ENCODE measurements around the gene SYNGR2.
"Not testable (repeated sequence)": the region's sequence is repeated elsewhere in the genome, so short reads cannot be mapped to it uniquely, and the experiment has no call there.

The SYNGR2 gene

DNA sequence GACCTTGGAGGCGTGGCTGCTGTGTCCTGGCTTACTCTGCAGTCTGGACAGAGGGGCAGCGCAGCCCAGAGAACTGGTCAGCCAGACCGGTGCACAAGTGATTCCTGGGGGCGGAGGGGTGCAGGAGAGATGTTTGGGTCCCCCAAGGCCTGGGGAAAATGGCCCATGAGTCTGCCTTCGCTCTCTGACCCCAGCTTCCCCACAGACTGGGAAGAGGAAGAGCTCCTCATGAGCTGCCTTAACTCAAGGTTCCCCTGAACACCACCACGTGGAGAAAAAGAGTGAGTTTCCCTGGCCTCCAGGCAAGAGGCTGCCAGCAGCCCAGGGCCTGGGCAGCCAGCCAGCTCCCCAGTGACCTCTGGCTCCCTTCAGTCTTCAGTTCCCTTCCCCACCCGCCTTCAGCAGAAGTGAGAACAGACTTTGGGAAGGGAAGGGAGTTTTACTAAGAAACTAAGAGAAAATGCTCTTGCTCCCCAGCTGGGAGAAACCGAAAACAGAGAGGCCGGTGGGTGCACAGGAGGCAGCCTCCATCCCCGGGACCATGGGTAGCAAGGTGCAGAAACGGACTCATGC lies 24.1 kb upstream of the SYNGR2 start:
- no peak for DNase-seq

DNA sequence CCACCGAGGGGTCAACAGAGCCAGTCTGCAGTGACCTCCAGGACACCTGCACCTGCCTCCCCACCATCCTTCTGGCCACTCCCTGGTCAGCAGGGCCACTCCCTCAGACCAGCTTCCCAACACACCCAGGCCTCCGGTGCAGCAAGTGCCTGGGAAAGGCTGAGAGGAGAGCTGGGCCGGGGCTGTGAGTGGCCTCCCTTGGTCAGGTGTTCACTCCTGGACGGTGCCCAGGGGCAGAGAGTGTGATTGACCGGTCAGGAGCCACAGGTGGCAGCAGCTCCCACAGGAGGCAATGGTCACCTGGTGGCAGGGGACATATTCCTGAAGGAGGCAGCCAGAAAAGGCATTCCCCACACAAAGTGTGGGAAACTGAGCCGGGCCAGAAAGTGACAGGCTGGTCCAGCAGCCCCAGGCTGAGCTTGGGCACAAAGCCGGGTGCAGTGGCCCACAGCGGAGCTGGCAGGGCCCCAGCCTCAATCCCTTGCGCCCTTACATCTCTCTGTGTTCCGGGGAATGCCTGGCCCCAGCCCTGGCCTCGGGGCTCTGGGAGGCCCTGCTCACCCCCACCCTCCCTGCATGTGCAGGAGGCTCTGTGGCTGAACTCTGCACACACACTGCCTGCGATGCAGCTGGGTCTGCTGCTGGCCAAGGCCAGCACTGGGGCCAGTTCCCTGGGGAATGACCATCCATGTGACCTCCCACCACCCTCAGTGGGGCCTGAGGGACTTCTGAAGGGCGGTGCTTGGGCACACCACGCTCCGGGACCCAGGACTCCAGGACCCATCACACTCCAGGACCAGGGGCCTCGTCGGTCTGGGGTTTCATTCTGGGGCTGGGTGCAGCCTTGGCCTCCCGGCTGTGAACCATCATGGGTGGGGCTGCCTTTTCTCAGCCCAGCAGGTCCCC lies 23.4 kb upstream of the SYNGR2 start:
- no peak for DNase-seq

DNA sequence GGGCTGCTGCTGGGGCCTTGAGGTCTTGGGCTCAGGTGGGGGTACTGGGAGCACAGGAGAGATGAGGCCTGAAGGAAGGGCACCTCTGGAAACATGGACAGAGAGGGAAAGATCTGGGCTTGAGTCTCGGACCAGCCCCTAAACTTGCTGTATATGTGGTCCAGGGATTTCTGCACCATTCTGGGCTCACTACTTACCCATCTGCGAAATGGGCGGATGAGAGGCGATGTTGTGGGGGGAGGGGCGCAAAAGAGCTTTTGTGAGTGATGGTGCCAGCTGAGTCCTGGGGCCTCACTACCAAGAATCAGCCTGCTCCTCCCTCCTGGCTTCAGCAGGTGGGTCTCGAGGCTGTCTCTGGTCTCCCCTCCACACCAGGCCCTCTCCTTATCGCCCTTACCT lies 21.9 kb upstream of the SYNGR2 start:
- DNase-seq: no peak

DNA sequence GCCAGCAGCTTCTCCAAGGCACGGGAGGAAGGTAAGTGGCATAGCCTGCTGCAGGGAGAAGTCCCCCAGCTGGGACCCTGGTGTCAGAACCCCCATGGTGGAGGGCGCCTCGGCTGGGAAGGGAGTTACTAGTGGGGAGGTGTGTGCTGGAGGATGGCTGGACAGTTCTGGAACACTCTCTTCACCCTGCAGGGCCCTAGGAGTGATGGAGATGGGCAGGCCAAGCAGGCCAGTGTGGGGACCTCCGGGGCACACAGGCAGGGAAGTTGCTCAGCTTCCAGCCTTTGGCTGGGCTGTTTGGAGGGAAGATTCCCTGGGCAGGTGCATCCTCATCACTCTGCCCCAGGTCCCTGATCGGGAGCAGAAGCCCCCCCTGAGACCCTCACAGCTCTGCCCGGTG lies 21.5 kb upstream of the SYNGR2 start:
- no peak for DNase-seq

DNA sequence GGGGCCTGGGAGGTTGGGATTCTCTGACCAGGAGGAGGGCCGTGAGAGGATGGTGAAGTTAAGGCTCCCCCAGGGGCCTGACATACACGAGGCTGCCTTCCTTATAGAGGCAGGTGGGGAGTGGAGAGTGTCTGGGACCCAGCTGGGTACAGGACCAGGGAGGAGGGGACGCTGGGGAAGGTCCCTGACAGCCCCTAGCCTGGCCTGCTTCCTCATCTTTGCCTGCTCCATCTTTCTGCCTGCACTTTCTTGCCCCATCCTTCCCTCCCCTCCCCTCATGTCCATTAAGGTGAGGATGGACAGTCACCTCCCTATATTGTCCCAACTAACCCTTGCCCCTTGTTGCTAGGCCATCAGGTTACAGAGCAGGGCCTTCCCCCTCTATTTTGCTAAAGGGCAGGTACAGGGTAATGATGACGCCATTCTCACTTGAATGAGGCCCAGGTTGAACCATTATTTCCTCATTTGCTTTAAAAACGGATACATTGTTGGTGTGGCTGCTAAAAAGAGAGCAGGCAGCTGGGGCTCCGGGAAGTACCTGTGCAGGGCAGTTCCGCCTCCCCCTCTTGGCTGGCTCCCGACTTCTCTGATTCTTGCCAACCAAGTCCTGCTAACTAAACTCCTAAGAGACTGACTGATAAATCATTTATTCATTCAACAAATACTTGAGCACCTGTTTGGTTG lies 20.9 kb upstream of the SYNGR2 start:
- DNase-seq: no peak

DNA sequence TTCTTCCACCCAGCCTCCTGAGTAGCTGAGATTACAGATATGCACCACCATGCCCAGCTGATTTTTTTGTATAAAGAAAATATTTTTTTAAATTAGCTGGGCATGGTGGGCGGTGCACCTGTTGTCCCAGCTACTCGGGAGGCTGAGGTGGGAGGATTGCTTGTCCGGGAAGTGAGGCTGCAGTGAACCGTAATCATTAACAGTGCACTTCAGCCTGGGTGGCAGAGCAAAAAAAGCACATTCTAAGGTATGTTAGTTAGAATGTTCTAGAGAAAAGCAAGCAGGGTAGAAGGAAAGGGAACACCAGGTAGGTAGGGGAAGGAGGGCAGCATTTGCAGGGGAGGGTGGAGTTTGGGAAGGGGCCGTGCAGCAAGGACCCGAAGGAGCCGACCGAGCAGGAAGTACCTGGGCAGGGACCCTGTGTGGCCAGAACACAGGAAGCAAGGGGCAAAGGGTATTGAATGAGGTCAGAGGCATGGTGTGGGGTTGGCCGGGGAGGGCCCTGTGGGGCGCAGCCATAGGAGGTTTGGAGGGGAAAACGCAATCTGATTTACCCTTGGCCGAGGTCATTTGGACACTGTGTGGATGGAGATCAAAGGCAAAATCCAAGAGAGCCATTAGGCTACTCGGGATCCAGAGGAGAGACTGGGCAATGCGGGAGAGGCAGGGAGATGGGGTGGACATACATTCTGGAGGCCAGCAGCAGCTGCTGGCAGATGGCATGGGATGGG lies 19.9 kb upstream of the SYNGR2 start:
- no peak for DNase-seq

DNA sequence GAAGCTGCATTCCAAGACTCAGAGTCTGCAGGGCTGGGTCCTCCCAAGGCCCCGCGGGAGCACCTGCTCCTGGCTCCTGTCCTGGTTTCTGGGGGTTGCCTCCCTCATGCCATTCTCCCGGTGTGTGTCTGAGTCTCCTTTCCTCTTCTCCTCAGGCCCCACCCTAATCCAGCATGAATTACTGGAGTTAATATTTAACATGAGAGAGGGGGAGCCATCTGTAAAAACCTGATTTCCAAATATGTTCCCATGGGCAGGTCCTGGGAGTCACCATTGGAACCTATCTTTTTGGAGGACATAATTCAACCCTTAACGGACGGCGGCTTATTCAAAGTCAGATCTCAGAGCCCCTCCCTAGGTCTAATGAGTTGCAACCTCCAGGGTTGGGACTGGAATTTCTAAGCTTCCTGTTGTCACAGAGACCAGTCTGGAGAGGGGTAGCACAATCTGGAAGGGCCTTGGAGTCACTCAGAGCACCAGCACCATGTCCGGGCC lies 16.8 kb upstream of the SYNGR2 start:
- no peak for DNase-seq

DNA sequence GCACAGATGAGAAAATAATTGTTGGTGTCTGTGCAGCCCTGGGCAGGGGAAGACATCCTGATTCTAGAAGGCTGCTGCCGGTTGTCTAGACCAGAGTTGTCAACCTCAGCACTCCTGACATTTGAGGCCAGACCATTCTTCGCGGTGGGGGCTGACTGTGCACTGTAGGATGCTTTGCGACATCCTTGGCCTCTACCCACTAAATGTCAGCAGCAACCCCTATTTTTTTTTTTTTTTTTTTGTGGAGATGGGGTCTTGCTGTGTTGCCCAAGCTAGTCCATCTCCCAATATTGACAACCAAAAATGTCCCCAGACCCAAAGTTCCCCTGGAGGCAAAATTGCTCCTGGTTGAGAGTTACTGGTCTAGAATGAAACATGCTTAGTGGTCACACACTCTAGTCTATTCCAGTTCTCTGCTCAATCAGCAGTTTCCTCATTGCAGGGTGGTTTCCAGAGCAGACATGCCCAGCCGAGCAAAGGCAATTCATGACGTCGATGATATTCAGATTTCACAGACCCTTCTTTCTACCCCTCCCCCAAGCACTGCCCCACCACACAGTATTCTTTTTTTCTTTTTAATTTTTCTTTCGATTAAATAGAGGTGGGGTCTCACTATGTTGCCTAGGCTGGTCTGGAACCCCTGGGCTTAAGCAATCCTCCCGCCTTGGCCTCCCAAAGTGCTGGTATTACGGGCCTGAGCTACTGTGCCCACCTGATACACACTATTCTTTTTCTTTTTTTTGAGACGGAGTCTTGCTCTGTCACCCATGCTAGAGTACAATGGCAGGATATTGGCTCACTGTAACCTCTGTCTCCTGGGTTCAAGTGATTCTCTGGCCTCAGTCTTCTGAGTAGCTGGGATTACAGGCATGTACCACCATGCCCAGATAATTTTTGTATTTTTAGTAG lies 13.2 kb upstream of the SYNGR2 start:
- DNase-seq: no peak

DNA sequence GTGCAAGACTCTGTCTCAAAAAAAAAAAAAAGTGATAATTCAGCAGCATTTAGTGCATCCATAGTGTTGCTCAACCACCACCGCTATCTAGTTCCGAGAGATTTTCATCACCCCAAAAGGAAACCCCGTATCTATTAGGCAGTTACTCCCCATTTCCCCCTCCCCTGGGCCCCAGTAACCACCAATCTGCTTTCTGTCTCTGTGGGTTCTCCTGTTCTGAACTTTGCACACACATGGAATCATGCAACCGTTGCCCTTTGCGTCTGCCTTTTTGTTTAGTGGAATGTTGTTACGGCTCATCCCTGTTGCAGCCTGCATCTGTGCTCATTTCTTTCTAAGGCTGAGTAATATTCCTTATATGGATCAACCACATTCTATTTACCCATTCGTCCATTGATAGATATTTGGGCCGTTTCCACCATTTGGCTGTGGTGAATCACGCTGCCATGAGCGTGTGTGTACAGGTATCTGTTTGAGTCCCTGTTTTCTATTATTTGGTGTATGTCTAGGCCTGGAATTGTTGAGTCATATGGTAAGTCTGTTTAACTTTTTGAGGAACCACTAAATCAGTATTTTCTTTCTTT lies 8.7 kb upstream of the SYNGR2 start:
- no peak for DNase-seq

DNA sequence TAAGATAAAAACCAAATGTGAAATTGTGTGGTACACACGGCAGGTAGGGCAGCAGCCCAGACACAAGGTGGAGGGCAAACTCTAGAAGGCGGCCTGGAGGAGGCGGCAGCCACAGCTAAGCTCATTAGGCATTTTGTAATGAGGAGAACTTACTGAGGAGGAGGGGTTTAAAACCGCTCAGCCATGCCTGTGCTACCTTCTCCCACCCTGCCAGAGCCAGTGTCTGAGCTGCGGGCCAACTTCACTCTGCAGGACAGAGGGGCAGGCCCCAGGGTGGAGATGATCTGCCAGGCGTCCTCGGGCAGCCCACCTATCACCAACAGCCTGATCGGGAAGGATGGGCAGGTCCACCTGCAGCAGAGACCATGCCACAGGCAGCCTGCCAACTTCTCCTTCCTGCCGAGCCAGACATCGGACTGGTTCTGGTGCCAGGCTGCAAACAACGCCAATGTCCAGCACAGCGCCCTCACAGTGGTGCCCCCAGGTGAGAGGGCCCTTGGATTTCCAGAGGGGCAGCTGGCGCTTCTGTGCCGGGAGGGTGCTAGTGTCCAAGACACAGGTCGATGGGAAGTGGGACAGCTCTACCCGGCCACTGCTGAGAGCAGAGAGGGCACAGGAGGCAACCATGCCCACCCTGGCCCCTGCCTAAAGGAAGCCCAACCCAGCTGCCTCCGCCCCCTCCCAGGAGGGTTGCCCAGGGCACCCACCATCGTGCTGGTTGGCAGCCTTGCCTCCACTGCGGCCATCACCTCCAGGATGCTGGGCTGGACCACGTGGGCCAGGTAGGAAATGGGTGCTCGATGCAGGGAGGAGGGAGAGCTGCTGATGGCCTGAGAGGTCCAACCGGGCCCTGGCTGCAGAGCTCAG lies 4.3 kb upstream of the SYNGR2 start:
- DNase-seq: no peak

DNA sequence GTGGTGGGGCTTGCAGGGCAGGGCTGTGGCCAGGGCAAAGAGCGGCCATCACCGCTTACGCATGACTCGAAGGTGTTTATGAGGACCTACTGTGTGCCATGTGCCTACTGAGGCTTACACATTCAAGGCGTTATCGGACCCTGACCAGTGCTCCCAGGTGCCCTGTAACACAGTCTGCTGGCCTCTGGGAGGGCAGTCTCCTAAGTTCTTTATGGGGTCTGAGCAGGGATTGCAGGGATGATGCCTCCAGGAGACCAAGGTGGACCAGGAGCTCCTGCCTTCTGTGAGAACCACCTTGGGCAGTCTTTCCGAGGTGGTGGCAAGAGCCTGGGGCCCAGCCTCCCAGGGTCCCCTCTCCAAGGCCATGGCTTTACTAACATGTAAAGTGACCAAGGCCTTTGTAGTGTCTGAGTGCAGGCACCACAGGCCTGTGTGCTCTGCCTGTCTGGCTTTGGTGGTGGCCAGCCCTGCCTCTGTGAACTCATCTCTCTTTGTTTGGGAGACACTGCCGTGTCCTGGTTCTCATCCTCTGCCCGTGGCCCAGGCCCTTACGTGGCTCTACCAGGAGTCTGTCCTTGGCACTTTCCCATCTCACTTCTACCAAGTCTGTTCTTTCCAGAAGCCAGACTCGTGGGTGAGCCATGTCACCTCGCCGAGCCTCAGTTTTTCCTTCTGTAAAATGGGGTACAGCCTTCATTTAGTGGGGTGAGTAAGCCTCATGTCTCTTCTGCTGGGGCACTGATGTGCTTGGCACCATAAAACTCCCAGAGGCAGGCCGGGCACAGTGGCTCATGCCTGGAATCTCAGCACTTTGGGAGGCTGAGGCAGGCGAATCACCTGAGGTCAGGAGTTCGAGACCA lies 3.4 kb upstream of the SYNGR2 start:
- DNase-seq: no peak

DNA sequence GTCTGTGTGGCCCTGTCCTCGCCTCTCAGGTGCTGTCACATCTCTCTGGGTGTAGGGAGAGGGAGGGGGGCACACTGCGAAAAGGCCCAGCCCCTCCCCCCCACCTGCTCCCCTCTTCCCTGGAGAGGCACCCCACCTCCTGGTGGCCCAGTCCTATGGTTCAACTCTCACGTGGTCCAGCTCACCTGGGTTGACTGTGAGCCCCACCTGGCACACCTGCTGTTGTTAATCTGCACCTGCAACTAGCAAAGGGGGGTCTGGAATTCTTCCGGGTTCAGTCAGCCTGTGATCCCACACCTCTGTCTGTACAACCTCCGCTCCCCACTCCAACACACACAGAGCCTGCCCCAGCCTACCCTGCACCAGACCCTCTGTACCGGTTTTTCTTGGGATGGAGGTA lies 2.0 kb upstream of the SYNGR2 start:
- no peak for DNase-seq

DNA sequence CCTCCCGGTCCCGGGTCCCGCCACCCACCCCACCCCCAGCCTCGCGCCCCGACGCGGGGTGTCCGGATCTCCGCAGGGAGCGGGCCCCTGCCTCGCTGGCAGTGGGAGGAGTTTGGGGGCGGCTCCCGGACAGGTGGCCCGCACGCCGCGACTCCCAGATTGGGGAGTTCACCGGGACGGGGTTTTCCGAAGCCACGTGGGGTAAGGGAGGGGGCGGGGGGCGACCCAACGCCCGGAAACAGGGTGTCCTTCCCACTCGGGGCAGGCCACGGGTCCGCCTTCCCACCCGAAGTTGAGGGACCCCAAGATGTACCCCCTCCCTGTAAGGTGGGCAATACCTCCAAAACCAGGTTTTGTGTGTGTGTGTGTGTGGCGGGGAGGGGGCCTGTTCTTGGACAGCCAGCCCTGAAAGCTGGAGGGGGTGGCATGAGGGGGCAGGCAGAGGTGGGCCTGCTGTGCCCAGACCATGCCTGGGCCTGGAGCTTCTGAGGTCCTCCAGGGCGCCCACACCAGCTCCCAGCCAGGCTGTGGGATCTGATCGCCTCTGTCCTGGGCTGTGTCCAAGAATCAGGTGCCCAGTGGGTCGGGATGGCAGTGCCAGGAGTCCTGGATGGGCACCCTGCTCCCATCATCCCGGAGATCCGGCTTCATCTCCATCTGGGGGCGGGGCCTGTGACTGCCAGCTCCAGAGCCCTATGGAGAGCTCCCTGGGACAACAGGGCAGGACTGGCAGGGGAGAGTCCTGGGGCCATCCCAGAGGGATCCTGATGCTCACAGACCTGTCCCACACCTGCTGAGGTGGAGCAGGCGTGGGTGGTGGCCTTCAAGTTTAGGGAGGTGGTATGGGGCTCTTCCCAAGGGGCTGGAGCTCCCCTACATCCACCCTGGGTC lies 767 bp downstream of the SYNGR2 start:
- peak; percentile 80 for DNase-seq

DNA sequence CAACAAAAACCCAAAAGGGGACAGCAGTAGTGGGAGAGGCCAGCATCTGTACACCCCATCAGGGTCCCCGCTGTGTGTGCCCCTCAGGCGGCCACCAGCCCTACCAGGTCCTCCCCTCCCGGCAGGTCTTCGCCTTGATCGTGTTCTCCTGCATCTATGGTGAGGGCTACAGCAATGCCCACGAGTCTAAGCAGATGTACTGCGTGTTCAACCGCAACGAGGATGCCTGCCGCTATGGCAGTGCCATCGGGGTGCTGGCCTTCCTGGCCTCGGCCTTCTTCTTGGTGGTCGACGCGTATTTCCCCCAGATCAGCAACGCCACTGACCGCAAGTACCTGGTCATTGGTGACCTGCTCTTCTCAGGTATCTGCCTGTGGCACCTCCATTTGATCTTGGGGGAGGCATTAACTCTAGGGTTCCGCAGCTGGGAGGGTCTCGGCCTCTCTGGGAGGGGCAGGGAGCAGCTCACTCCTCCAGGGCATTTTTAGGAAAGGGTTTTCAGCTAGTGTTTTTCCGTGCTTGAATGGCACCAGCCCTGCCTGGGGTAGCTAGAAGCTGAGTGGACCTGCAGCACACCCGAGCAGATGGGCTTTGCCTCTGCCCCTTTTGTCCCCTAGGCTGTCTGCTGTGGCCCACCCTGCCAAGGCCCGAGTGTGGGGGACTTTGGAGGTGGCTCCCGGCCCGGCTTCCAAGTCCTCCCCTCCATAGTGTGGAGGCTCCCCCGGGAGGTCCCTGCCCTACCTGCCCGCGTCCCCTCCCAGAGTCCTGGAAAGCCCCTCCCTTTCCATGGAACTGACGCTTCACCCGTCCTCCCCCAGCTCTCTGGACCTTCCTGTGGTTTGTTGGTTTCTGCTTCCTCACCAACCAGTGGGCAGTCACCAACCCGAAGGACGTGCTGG lies 2.6 kb downstream of the SYNGR2 start:
- DNase-seq: peak; percentile 63

DNA sequence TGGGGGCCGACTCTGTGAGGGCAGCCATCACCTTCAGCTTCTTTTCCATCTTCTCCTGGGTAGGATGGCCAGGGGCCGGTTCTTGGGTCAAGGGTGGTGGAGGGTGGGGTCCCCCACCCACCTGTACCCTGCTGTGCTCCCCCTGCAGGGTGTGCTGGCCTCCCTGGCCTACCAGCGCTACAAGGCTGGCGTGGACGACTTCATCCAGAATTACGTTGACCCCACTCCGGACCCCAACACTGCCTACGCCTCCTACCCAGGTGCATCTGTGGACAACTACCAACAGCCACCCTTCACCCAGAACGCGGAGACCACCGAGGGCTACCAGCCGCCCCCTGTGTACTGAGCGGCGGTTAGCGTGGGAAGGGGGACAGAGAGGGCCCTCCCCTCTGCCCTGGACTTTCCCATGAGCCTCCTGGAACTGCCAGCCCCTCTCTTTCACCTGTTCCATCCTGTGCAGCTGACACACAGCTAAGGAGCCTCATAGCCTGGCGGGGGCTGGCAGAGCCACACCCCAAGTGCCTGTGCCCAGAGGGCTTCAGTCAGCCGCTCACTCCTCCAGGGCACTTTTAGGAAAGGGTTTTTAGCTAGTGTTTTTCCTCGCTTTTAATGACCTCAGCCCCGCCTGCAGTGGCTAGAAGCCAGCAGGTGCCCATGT lies 3.3 kb downstream of the SYNGR2 start:
- not testable (repeated sequence) for DNase-seq

DNA sequence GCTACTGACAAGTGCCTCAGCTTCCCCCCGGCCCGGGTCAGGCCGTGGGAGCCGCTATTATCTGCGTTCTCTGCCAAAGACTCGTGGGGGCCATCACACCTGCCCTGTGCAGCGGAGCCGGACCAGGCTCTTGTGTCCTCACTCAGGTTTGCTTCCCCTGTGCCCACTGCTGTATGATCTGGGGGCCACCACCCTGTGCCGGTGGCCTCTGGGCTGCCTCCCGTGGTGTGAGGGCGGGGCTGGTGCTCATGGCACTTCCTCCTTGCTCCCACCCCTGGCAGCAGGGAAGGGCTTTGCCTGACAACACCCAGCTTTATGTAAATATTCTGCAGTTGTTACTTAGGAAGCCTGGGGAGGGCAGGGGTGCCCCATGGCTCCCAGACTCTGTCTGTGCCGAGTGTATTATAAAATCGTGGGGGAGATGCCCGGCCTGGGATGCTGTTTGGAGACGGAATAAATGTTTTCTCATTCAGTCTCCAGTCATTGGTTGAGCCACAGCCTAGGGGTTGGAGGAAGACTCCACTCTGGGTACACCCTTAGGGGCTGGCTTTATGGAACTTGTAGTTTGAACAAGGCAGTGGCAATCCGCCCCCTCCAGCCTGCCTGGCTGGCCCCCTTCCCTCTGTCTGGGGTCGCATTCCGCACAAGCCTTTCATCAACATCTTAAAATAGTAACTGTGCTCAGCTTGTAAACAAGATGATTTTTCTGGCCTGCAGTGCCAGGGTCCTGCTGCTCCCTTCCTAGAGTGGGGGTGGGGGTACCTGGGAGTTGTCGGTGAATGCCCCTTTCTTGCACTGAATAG lies 4.1 kb downstream of the SYNGR2 start:
- DNase-seq: no peak

Data from activated CD8-positive, alpha-beta memory T cell treated with anti-CD3 and anti-CD28 coated beads, Interleukin-2, amount 50 U/mL, for 48 hours (primary cell).